ENCODE results near the gene RPL5. TPM values are rescaled to one million over a fixed set of nuclear protein-coding genes. Genes with fewer than 3 reads are reported as not detected.

The RPL5 gene
- total and polyA plus RNA-seq, 2 of the 8 experiments (the other 6 are each of a cell fraction or from before 2014, with no cell fraction given) = 1,506 to 2,034 TPM

GRCh38 chr1:92853299-92853698 lies 21.5 kb downstream of the RPL5 start:
- H3K79me1 ChIP-seq (ENCODE audit: low read depth, low read length) = no peaks in the 10 kb centered on the region
- H2BK120ac ChIP-seq (replicated peaks; ENCODE audit: low read depth, low read length) = no peak overlapping the region
- no peak overlapping the region for H2BK12ac ChIP-seq (ENCODE audit: low read depth, low read length)
- H3K18ac ChIP-seq (ENCODE audit: extremely low read depth, low read length) = no peak overlapping the region
- FAIRE-seq = no peak
- H3K4me2 ChIP-seq (ENCODE audit: insufficient read depth in 1 of 2, low read depth in 2 of 2, low read length in 2 of 2) = no peak overlapping the region
- no peak overlapping the region for H2BK15ac ChIP-seq (ENCODE audit: low read length)
- CTCF ChIA-PET (ENCODE audit: partially characterized antibody) = interaction anchor here (1.5 to 2.7 kb wide), 3 partner anchors 23 to 141 kb away, joined by 3 to 15 read pairs (median 5); no protein-coding TSS in a partner anchor
- no peak overlapping the region for H4K5ac ChIP-seq (ENCODE audit: insufficient read length, low read depth, low read length)
- no peaks in the 10 kb centered on the region for H3K27me3 ChIP-seq (replicated peaks in 1 of 4; ENCODE audit: control insufficient read depth in 3 of 4, extremely low read depth in 1 of 4, insufficient read depth in 3 of 4, low read length in 3 of 4)
- 91% methylated on average over 2 of the region's 2 CpGs; no CpG with 5 or more reads in 1 of the 2 experiments for WGBS, 2 experiments (ENCODE audit: extremely low coverage in 1 of 2, insufficient coverage in 1 of 2, insufficient read length in 1 of 2, insufficient replicate concordance in 2 of 2, low coverage in 1 of 2, low lambda C conversion rate in 2 of 2, missing lambda C conversion rate in 1 of 2)
- no peaks in the 10 kb centered on the region for H3K23me2 ChIP-seq (ENCODE audit: low read depth, low read length)
- no peaks in the 10 kb centered on the region for H3K9me3 ChIP-seq (ENCODE audit: insufficient read depth in 2 of 2, low read depth in 1 of 2, low read length in 1 of 2)
- no peak overlapping the region for H3K14ac ChIP-seq (ENCODE audit: insufficient read length)
- H3K36me3 ChIP-seq (ENCODE audit: control insufficient read depth in 2 of 4, insufficient read depth in 4 of 4, low read length in 3 of 4) = no peaks in the 10 kb centered on the region
- H3K23ac ChIP-seq (ENCODE audit: insufficient read length) = no peak overlapping the region
- H4K91ac ChIP-seq (replicated peaks; ENCODE audit: insufficient read length, low read length) = no peak overlapping the region
- DNase-seq (ENCODE audit: low read depth in 1 of 2, low spot score in 2 of 2) = no peak
- H3K4ac ChIP-seq (replicated peaks; ENCODE audit: insufficient read length, low read depth, low read length) = no peak overlapping the region
- no peak for TF ChIP-seq SP2 (IDR thresholded peaks at IDR 0.05; ENCODE audit: low read length)
- TF ChIP-seq KDM1A (IDR thresholded peaks at IDR 0.05; ENCODE audit: borderline replicate concordance, low read length) = no peak
- POLR2A ChIA-PET (ENCODE audit: partially characterized antibody) = interaction anchor here (0.7 to 2.9 kb wide), 5 partner anchors 8 to 21 kb away, joined by 3 to 9 read pairs (median 4); no protein-coding TSS in a partner anchor
- H2AK5ac ChIP-seq (ENCODE audit: low read depth, low read length) = no peak overlapping the region
- H4K20me1 ChIP-seq (replicated peaks in 1 of 2; ENCODE audit: control insufficient read depth in 1 of 2, insufficient read depth in 2 of 2, low read length in 2 of 2) = no peaks in the 10 kb centered on the region
- H2BK20ac ChIP-seq (ENCODE audit: low read length) = no peak overlapping the region
- no peaks in the 10 kb centered on the region for H3K79me2 ChIP-seq (ENCODE audit: control insufficient read depth in 1 of 2, insufficient read depth in 2 of 2, low read length in 2 of 2)
- no peaks in the 10 kb centered on the region for H3K4me1 ChIP-seq (replicated peaks in 1 of 4; ENCODE audit: control insufficient read depth in 3 of 4, insufficient read depth in 4 of 4, low read length in 3 of 4)
- H3K56ac ChIP-seq (replicated peaks; ENCODE audit: insufficient read length, low read depth, low read length) = no peak overlapping the region
- no peak overlapping the region for H3K9ac ChIP-seq (replicated peaks in 1 of 4; ENCODE audit: extremely low read depth in 1 of 4, low read depth in 3 of 4, low read length in 3 of 4)
- H2AFZ ChIP-seq (ENCODE audit: low read length) = no peak overlapping the region
- H3K4me3 ChIP-seq (ENCODE audit: extremely low read depth in 1 of 4, insufficient read depth in 2 of 4, low read depth in 3 of 4, low read length in 4 of 4) = no peak overlapping the region
- no peak overlapping the region for H2BK5ac ChIP-seq (ENCODE audit: low read depth, low read length)
- H4K8ac ChIP-seq (ENCODE audit: extremely low read depth, insufficient read depth, low read length) = no peak overlapping the region
- H3K27ac ChIP-seq (ENCODE audit: low read depth, low read length) = no peak overlapping the region
